ENCODE measurements around the gene ZSWIM1. TPM values are rescaled to one million over a fixed set of nuclear protein-coding genes. Genes with fewer than 3 reads are reported as not detected.
A peak's percentile ranks its signal among the peaks of the same experiment; 100 is the strongest.

The ZSWIM1 gene
- total and polyA plus RNA-seq, 2 of the 13 experiments (the other 11 are each of a cell fraction or from before 2014, with no cell fraction given): 9.5 to 11.7 TPM

- no peak for TF ChIP-seq ZNF142 (CRISPR knock-in tag; IDR thresholded peaks at IDR 0.05)
- TF ChIP-seq ZNF256 (CRISPR knock-in tag; conservative IDR thresholded peaks at IDR 0.05): no peak
- 0 out of 2 replicates have a peak, but pooled peaks have one; percentile 68 for TF ChIP-seq AKAP8 (CRISPR knock-in tag; IDR thresholded peaks at IDR 0.05)
- TF ChIP-seq ZBTB49 (CRISPR knock-in tag; IDR thresholded peaks at IDR 0.05; ENCODE audit: borderline replicate concordance): no peak
- 0 out of 2 replicates have a peak, but pooled peaks have one; percentile 52 for TF ChIP-seq ZNF670 (CRISPR knock-in tag; IDR thresholded peaks at IDR 0.05; ENCODE audit: borderline replicate concordance)
- TF ChIP-seq CHD2 (IDR thresholded peaks at IDR 0.05; ENCODE audit: low read depth, low read length): no peak
- TF ChIP-seq ZNF775 (CRISPR knock-in tag; IDR thresholded peaks at IDR 0.05; ENCODE audit: borderline replicate concordance): no peak
- TF ChIP-seq ETV5 (CRISPR knock-in tag; IDR thresholded peaks at IDR 0.05; ENCODE audit: borderline replicate concordance): peak; percentile 31; the same call in 1 of the 2 replicates
- no peak for TF ChIP-seq NR2F1 (CRISPR knock-in tag; IDR thresholded peaks at IDR 0.05)
- TF ChIP-seq SP5 (CRISPR knock-in tag; IDR thresholded peaks at IDR 0.05; ENCODE audit: borderline replicate concordance, low read depth): peak; percentile 75
- no peak for TF ChIP-seq THAP11 (CRISPR knock-in tag; IDR thresholded peaks at IDR 0.05)
- TF ChIP-seq DZIP1 (CRISPR knock-in tag; IDR thresholded peaks at IDR 0.05): no peak
- TF ChIP-seq PTBP1 (IDR thresholded peaks at IDR 0.05; ENCODE audit: low read depth, low read length, poor library complexity, severe bottlenecking): no peak
- no peak for TF ChIP-seq CREB3 (CRISPR knock-in tag; IDR thresholded peaks at IDR 0.05)
- 0 out of 2 replicates have a peak, but pooled peaks have one; percentile 21 for TF ChIP-seq FOXA3 (CRISPR knock-in tag; IDR thresholded peaks at IDR 0.05)
- no peak for TF ChIP-seq TCF7L2 (IDR thresholded peaks at IDR 0.05; ENCODE audit: low read depth, low read length)
Measured at GRCh38 chr20:45861221-45862075, 19.6 kb upstream of the ZSWIM1 start (continued).
